Measurements from ENCODE around the gene COPA.

Gene COPA

DNA sequence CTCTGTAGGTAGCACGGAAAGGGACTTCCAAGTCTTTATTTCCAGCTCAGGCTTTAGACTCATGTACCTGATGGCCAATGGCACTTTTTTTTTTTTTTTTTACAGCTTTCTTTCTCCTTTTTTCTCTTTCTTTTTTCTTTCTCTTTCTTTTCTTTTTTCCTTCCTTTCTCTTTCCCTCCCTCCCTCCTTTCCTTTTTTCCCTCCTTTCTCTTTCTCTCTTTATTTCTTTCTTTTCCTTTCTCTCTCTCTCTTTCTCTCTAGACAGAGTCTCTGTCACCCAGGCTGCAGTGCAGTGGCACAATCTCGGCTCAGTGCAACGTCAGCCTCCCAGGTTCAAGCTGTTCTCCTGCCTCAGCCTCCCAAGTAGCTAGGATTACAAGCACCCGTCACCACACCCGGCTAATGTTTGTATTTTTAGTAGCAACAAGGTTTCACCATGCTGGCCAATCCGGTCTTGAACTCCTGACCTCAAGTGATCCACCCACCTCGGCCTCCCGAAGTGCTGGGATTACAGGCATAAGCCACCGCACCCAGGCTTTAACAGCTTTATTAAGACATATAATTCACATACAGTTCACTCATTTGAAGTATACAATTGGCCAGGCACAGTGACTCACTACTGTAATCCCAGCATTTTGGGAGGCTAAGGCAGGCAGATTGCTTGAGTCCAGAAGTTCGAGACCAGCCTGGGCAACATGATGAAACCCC lies 75.6 kb downstream of the COPA start:
- no peak overlapping the region for H3K27ac ChIP-seq (ENCODE audit: low read depth, low read length)

GRCh38 chr1:160264795-160265307 lies 78.2 kb downstream of the COPA start:
- Histone ChIP-seq H3K36me3 (ENCODE audit: control insufficient read depth, insufficient read depth, low read length) (no peaks in the 10 kb centered on the region), H3K27ac (ENCODE audit: low read depth, low read length) (no peak overlapping the region), H3K27me3 (ENCODE audit: control insufficient read depth, insufficient read depth, low read length) (no peaks in the 10 kb centered on the region), H3K4me3 (ENCODE audit: low read length) (no peak overlapping the region), H3K9ac (ENCODE audit: low read length) (no peak overlapping the region), H3K4me1 (ENCODE audit: control insufficient read depth, insufficient read depth, low read length) (peaks cover 11% of the 10 kb centered on the region)

More for the DNA sequence above, 75.6 kb downstream of the COPA start:
- Histone ChIP-seq H3K9ac (ENCODE audit: low read length) (no peak overlapping the region), H3K27me3 (ENCODE audit: control insufficient read depth, insufficient read depth, low read length) (no peaks in the 10 kb centered on the region), H3K36me3 (ENCODE audit: control insufficient read depth, insufficient read depth, low read length) (no peaks in the 10 kb centered on the region), H3K4me3 (ENCODE audit: low read length) (no peak overlapping the region), H3K4me1 (ENCODE audit: control insufficient read depth, insufficient read depth, low read length) (no peaks in the 10 kb centered on the region)

GRCh38 chr1:160261893-160262794 lies 80.9 kb downstream of the COPA start, which contains the start of gene DCAF8:
Gene DCAF8 (minus strand): TSS chr1:160262549. CDS start chr1:160244008, 18,541 bp downstream.
- peak within 1 kb of the TSS; percentile 100 for H3K4me3 ChIP-seq (ENCODE audit: low read length)
- H3K9ac ChIP-seq (ENCODE audit: low read length): peak within 1 kb of the TSS; percentile 99
- peak within 1 kb of the TSS; percentile 99 for H3K27ac ChIP-seq (ENCODE audit: low read depth, low read length)
- peaks cover 16% of the 10 kb centered on the region for H3K4me1 ChIP-seq (ENCODE audit: control insufficient read depth, insufficient read depth, low read length)
- no peaks in the 10 kb centered on the region for H3K27me3 ChIP-seq (ENCODE audit: control insufficient read depth, insufficient read depth, low read length)
- no peaks in the 10 kb centered on the region for H3K36me3 ChIP-seq (ENCODE audit: control insufficient read depth, insufficient read depth, low read length)

- H3K9ac ChIP-seq (ENCODE audit: low read length): peak overlapping the region; percentile 99
- no peaks in the 10 kb centered on the region for H3K27me3 ChIP-seq (ENCODE audit: control insufficient read depth, insufficient read depth, low read length)
- peaks cover 21% of the 10 kb centered on the region for H3K4me1 ChIP-seq (ENCODE audit: control insufficient read depth, insufficient read depth, low read length)
- H3K4me3 ChIP-seq (ENCODE audit: low read length): peak overlapping the region; percentile 100
- H3K36me3 ChIP-seq (ENCODE audit: control insufficient read depth, insufficient read depth, low read length): no peaks in the 10 kb centered on the region
- peak overlapping the region; percentile 99 for H3K27ac ChIP-seq (ENCODE audit: low read depth, low read length)
Measured at GRCh38 chr1:160261556-160261892, 81.5 kb downstream of the COPA start.

DNA sequence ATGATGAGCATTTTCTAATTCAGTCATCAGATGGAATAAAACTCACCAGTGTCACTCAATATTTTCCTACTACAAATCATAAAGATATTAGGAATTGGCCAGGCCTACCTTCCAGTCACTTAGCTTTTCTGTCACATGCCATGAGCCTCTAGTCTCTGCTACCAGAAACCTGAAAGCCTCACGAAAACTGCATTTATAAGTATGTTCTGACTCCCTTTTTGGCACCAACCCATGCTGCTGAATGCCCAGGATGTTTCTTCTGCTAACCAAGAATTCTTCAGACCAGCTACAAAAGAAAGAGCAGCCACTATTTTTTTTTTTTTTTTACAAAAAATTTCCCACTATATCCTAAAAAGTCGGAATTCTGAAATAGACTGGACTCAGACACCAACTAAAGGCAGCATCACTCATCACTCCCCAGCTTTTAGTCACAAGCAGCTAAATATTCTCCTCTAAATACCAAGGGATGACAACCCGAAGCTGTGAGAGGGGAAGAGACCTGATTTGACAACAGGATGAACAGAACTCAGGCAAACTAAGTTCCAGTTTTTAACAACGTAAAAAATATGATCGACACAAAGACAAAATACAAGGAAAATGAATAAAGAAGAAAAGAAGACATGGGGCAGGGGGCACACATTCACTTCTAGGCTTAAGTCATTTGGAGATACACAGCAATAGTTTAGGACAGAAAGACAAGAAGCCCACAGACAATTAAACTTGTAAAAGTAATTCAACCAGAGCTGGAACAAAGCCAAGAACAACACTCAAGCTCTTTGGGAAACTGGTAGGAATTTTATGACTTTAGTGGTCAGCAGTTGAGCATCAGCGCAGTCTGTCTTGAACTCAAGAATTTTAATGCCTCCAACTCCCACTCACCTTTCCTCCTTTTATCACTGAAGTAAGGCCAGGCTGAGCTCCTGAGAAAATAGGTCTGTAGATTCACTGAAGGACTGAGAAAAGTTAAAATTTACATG lies 82.4 kb downstream of the COPA start:
- peak overlapping the region; percentile 99 for H3K27ac ChIP-seq (ENCODE audit: low read depth, low read length)
- H3K27me3 ChIP-seq (ENCODE audit: control insufficient read depth, insufficient read depth, low read length): no peaks in the 10 kb centered on the region
- no peak overlapping the region for H3K9ac ChIP-seq (ENCODE audit: low read length)
- peak overlapping the region; percentile 100 for H3K4me3 ChIP-seq (ENCODE audit: low read length)
- H3K36me3 ChIP-seq (ENCODE audit: control insufficient read depth, insufficient read depth, low read length): no peaks in the 10 kb centered on the region
- peaks cover 27% of the 10 kb centered on the region for H3K4me1 ChIP-seq (ENCODE audit: control insufficient read depth, insufficient read depth, low read length)

- Histone ChIP-seq H3K9ac (ENCODE audit: low read length) (no peak overlapping the region), H3K27me3 (ENCODE audit: control insufficient read depth, insufficient read depth, low read length) (no peaks in the 10 kb centered on the region), H3K27ac (ENCODE audit: low read depth, low read length) (no peak overlapping the region), H3K36me3 (ENCODE audit: control insufficient read depth, insufficient read depth, low read length) (no peaks in the 10 kb centered on the region), H3K4me1 (ENCODE audit: control insufficient read depth, insufficient read depth, low read length) (peaks cover 27% of the 10 kb centered on the region), H3K4me3 (ENCODE audit: low read length) (no peak overlapping the region)
Measured at GRCh38 chr1:160258177-160258798, 84.8 kb downstream of the COPA start.

- Histone ChIP-seq H3K4me3 (ENCODE audit: low read length) (no peak overlapping the region), H3K27ac (ENCODE audit: low read depth, low read length) (peak overlapping the region; percentile 45), H3K9ac (ENCODE audit: low read length) (no peak overlapping the region), H3K27me3 (ENCODE audit: control insufficient read depth, insufficient read depth, low read length) (no peaks in the 10 kb centered on the region), H3K4me1 (ENCODE audit: control insufficient read depth, insufficient read depth, low read length) (peaks cover 27% of the 10 kb centered on the region), H3K36me3 (ENCODE audit: control insufficient read depth, insufficient read depth, low read length) (no peaks in the 10 kb centered on the region)
Measured at GRCh38 chr1:160257411-160258015, 85.5 kb downstream of the COPA start.

DNA sequence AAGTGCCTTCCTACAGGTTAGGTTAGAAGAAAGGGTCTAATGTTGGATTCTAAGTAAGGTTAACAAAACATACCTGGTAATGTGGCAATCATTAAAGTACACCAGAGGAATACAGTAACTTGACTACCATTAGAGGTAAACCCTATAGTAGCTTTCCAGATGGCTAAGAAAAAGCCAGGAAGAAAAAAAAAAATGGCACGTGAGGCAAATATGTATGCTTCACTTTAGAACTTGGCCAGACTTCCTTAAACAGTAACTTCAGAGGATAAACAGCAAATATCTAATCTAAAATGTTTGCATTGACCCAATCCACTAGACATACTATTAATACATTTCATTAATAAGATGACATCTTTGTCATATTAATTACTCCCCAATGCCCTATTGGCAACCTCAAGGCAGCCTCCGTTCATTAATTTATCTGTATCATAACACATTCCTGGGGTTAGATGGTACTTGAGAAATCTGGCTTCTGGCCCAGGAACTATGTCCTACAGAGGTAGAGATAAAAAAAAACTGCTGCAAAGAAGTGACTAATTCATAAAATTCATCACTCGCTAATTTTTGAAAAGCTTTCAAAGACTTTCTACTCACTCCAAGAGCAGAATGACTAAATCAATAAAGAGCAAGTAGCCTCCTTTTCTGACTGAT lies 86.5 kb downstream of the COPA start:
- Histone ChIP-seq H3K27ac (ENCODE audit: low read depth, low read length) (no peak overlapping the region), H3K36me3 (ENCODE audit: control insufficient read depth, insufficient read depth, low read length) (no peaks in the 10 kb centered on the region), H3K4me3 (ENCODE audit: low read length) (no peak overlapping the region), H3K27me3 (ENCODE audit: control insufficient read depth, insufficient read depth, low read length) (no peaks in the 10 kb centered on the region), H3K9ac (ENCODE audit: low read length) (no peak overlapping the region), H3K4me1 (ENCODE audit: control insufficient read depth, insufficient read depth, low read length) (peaks cover 30% of the 10 kb centered on the region)

- peaks cover 33% of the 10 kb centered on the region for H3K4me1 ChIP-seq (ENCODE audit: control insufficient read depth, insufficient read depth, low read length)
Measured at GRCh38 chr1:160255781-160256300, 87.2 kb downstream of the COPA start.

GRCh38 chr1:160251687-160252526 lies 91.1 kb downstream of the COPA start:
- peak overlapping the region; percentile 44 for H3K27ac ChIP-seq (ENCODE audit: low read depth, low read length)
- no peak overlapping the region for H3K9ac ChIP-seq (ENCODE audit: low read length)

More at GRCh38 chr1:160255781-160256300, 87.2 kb downstream of the COPA start:
- H3K4me3 ChIP-seq (ENCODE audit: low read length): no peak overlapping the region
- no peak overlapping the region for H3K9ac ChIP-seq (ENCODE audit: low read length)
- H3K27ac ChIP-seq (ENCODE audit: low read depth, low read length): no peak overlapping the region
- H3K36me3 ChIP-seq (ENCODE audit: control insufficient read depth, insufficient read depth, low read length): no peaks in the 10 kb centered on the region
- no peaks in the 10 kb centered on the region for H3K27me3 ChIP-seq (ENCODE audit: control insufficient read depth, insufficient read depth, low read length)

More at GRCh38 chr1:160251687-160252526, 91.1 kb downstream of the COPA start:
- no peak overlapping the region for H3K4me3 ChIP-seq (ENCODE audit: low read length)
- H3K36me3 ChIP-seq (ENCODE audit: control insufficient read depth, insufficient read depth, low read length): no peaks in the 10 kb centered on the region
- no peaks in the 10 kb centered on the region for H3K27me3 ChIP-seq (ENCODE audit: control insufficient read depth, insufficient read depth, low read length)
- peaks cover 17% of the 10 kb centered on the region for H3K4me1 ChIP-seq (ENCODE audit: control insufficient read depth, insufficient read depth, low read length)

Data from rectal smooth muscle tissue (tissue), 1 donor.